Karpas-422 (cell line): ENCODE data around the gene OLIG1. TPM values are rescaled to one million over a fixed set of nuclear protein-coding genes. Genes with fewer than 3 reads are reported as not detected.

Source experiments
- DNase-seq: peaks from one replicate; pipeline ENCODE4 v3.0.0-alpha.2; 2015
- H2AFZ ChIP-seq: fragments of 200-600 bp; sonication (generic); 2 replicates; pipeline ENCODE4 v1.6.1; 2014; ENCODE audit warnings: antibody characterized with exemption, low read length, mixed read lengths
- H3K27ac ChIP-seq: fragments of 200-600 bp; sonication (generic); 2 replicates; pipeline ENCODE4 v1.5.1; 2014; ENCODE audit warnings: mild to moderate bottlenecking, low read length, moderate library complexity
- H3K27me3 ChIP-seq: fragments of 200-600 bp; sonication (generic); 2 replicates; pipeline ENCODE4 v1.6.1; 2014; ENCODE audit warnings: low read length, mixed read lengths
- H3K36me3 ChIP-seq: fragments of 200-600 bp; sonication (generic); 2 replicates; pipeline ENCODE4 v1.6.1; 2014; ENCODE audit warnings: low read length, mixed read lengths; ENCODE audit not compliant: insufficient read depth
- H3K4me1 ChIP-seq: fragments of 200-600 bp; sonication (generic); 2 replicates; pipeline ENCODE4 v1.6.1; 2014; ENCODE audit warnings: mild to moderate bottlenecking, low read length, mixed read lengths
- H3K4me2 ChIP-seq: fragments of 200-600 bp; sonication (generic); 2 replicates; pipeline ENCODE4 v1.6.1; 2014; ENCODE audit warnings: low read length, low read depth, mild to moderate bottlenecking; ENCODE audit not compliant: poor library complexity, severe bottlenecking
- H3K4me3 ChIP-seq: fragments of 200-600 bp; sonication (generic); 2 replicates; pipeline ENCODE4 v1.5.1; 2014; ENCODE audit warnings: mild to moderate bottlenecking, antibody characterized with exemption, low read length, mixed read lengths
- H3K79me2 ChIP-seq: fragments of 200-600 bp; sonication (generic); 2 replicates; pipeline ENCODE4 v1.6.1; 2014; ENCODE audit warnings: mild to moderate bottlenecking, low read length, mixed read lengths
- H3K9ac ChIP-seq: fragments of 200-600 bp; sonication (generic); 2 replicates; pipeline ENCODE4 v1.6.0; 2014; ENCODE audit warnings: low read length
- H3K9me2 ChIP-seq: fragments of 200-600 bp; sonication (generic), shearing (Covaris generic); replicated peaks from 2 replicates; pipeline ENCODE4 v1.6.0; 2014; ENCODE audit warnings: mild to moderate bottlenecking, low read length, moderate library complexity; ENCODE audit not compliant: insufficient read depth
- H3K9me3 ChIP-seq: fragments of 300-700, 200-600 bp; sonication (generic); 2 replicates; pipeline ENCODE4 v1.6.1; 2014; ENCODE audit warnings: low read length, mixed read lengths
- H4K20me1 ChIP-seq: fragments of 200-600 bp; sonication (generic); 2 replicates; pipeline ENCODE4 v1.6.1; 2014; ENCODE audit warnings: mild to moderate bottlenecking, antibody characterized with exemption, low read length, low read depth; ENCODE audit not compliant: insufficient read depth
- total RNA-seq: library from RNA; depleted of rRNA; stranded (reverse); fragments of >200 nt; shearing (Covaris generic); gene quantifications from 2 replicates; pipeline ENCODE4 v1.2.3, GENCODE V29; 2014; ENCODE audit warnings: low replicate concordance

The OLIG1 gene
- total RNA-seq, 1 experiment from 2014 or later: not detected

GRCh38 chr21:33069645-33069993 lies 322 bp upstream of the OLIG1 start:
- DNase-seq: no peak
- Histone ChIP-seq H3K27me3 (no peaks in the 10 kb centered on the region; the same call in 1 of the 2 replicates), H4K20me1 (no peaks in the 10 kb centered on the region), H2AFZ (no peak overlapping the region), H3K4me3 (no peak overlapping the region), H3K9me2 (no peaks in the 10 kb centered on the region), H3K9me3 (peaks cover 4% of the 10 kb centered on the region), H3K79me2 (no peaks in the 10 kb centered on the region), H3K4me2 (no peak overlapping the region), H3K36me3 (no peaks in the 10 kb centered on the region), H3K9ac (no peak overlapping the region), H3K4me1 (peaks cover 18% of the 10 kb centered on the region), H3K27ac (no peak overlapping the region)

GRCh38 chr21:33070744-33070997 lies 730 bp downstream of the OLIG1 start:
- no peaks in the 10 kb centered on the region for H4K20me1 ChIP-seq
- H3K36me3 ChIP-seq: no peaks in the 10 kb centered on the region
- no peak overlapping the region for H3K4me3 ChIP-seq
- no peaks in the 10 kb centered on the region for H3K9me2 ChIP-seq
- no peaks in the 10 kb centered on the region; the same call in 1 of the 2 replicates for H3K27me3 ChIP-seq
- peaks cover 4% of the 10 kb centered on the region for H3K9me3 ChIP-seq
- no peak for DNase-seq
- H3K79me2 ChIP-seq: no peaks in the 10 kb centered on the region
- no peak overlapping the region for H3K27ac ChIP-seq
- no peak overlapping the region for H2AFZ ChIP-seq
- H3K4me2 ChIP-seq: no peak overlapping the region
- H3K4me1 ChIP-seq: peaks cover 18% of the 10 kb centered on the region
- no peak overlapping the region for H3K9ac ChIP-seq

- Histone ChIP-seq H3K4me1 (peaks cover 18% of the 10 kb centered on the region), H3K9me3 (peaks cover 4% of the 10 kb centered on the region), H3K27ac (no peak overlapping the region), H3K79me2 (no peaks in the 10 kb centered on the region), H4K20me1 (no peaks in the 10 kb centered on the region), H3K9ac (no peak overlapping the region), H3K36me3 (no peaks in the 10 kb centered on the region), H3K9me2 (no peaks in the 10 kb centered on the region), H3K4me3 (no peak overlapping the region), H3K27me3 (no peaks in the 10 kb centered on the region; the same call in 1 of the 2 replicates), H2AFZ (no peak overlapping the region), H3K4me2 (no peak overlapping the region)
- no peak for DNase-seq
Measured at GRCh38 chr21:33070998-33071769, 1.2 kb downstream of the OLIG1 start.

GRCh38 chr21:33071770-33072306 lies 1.9 kb downstream of the OLIG1 start:
- Histone ChIP-seq H3K4me2 (no peak overlapping the region), H4K20me1 (no peaks in the 10 kb centered on the region), H3K27ac (no peak overlapping the region), H3K9me3 (peaks cover 4% of the 10 kb centered on the region), H3K79me2 (no peaks in the 10 kb centered on the region), H3K36me3 (no peaks in the 10 kb centered on the region), H2AFZ (no peak overlapping the region), H3K9ac (no peak overlapping the region), H3K27me3 (no peaks in the 10 kb centered on the region; the same call in 1 of the 2 replicates), H3K9me2 (no peaks in the 10 kb centered on the region), H3K4me3 (no peak overlapping the region), H3K4me1 (peaks cover 11% of the 10 kb centered on the region)
- DNase-seq: no peak

- DNase-seq: no peak
- Histone ChIP-seq H3K4me3 (no peak overlapping the region), H3K9me3 (peaks cover 4% of the 10 kb centered on the region), H3K9me2 (no peaks in the 10 kb centered on the region), H3K36me3 (no peaks in the 10 kb centered on the region), H3K9ac (no peak overlapping the region), H3K79me2 (no peaks in the 10 kb centered on the region), H3K4me1 (peaks cover 1% of the 10 kb centered on the region; the same call in 1 of the 2 replicates), H3K27me3 (no peaks in the 10 kb centered on the region), H3K27ac (no peak overlapping the region), H2AFZ (no peak overlapping the region), H4K20me1 (no peaks in the 10 kb centered on the region), H3K4me2 (no peak overlapping the region)
Measured at GRCh38 chr21:33073636-33074035, 3.7 kb downstream of the OLIG1 start.

- Histone ChIP-seq H3K9me3 (no peaks in the 10 kb centered on the region), H3K79me2 (no peaks in the 10 kb centered on the region), H3K27ac (no peak overlapping the region), H2AFZ (no peak overlapping the region), H3K36me3 (no peaks in the 10 kb centered on the region), H3K27me3 (no peaks in the 10 kb centered on the region), H3K4me1 (peaks cover 12% of the 10 kb centered on the region), H3K4me3 (no peak overlapping the region), H3K9me2 (no peaks in the 10 kb centered on the region), H4K20me1 (no peaks in the 10 kb centered on the region), H3K4me2 (no peak overlapping the region), H3K9ac (no peak overlapping the region)
- DNase-seq: no peak
Measured at GRCh38 chr21:33075128-33075527, 5.2 kb downstream of the OLIG1 start.

- Histone ChIP-seq H3K36me3 (no peaks in the 10 kb centered on the region), H3K27me3 (no peaks in the 10 kb centered on the region), H3K9ac (no peak overlapping the region), H3K9me2 (no peaks in the 10 kb centered on the region), H3K4me1 (peaks cover 12% of the 10 kb centered on the region), H2AFZ (no peak overlapping the region), H3K4me3 (no peak overlapping the region), H3K79me2 (no peaks in the 10 kb centered on the region), H3K4me2 (no peak overlapping the region), H3K9me3 (no peaks in the 10 kb centered on the region), H3K27ac (no peak overlapping the region), H4K20me1 (no peaks in the 10 kb centered on the region)
- DNase-seq: no peak
Measured at GRCh38 chr21:33075596-33076195, 5.8 kb downstream of the OLIG1 start.

- DNase-seq: no peak
- H2AFZ ChIP-seq: no peak overlapping the region
Measured at GRCh38 chr21:33076600-33077329, 6.8 kb downstream of the OLIG1 start.

More at GRCh38 chr21:33076600-33077329, 6.8 kb downstream of the OLIG1 start:
- Histone ChIP-seq H4K20me1 (no peaks in the 10 kb centered on the region), H3K4me2 (no peak overlapping the region), H3K4me1 (peaks cover 12% of the 10 kb centered on the region), H3K9me3 (no peaks in the 10 kb centered on the region), H3K79me2 (no peaks in the 10 kb centered on the region), H3K27ac (no peak overlapping the region), H3K9ac (no peak overlapping the region), H3K4me3 (no peak overlapping the region), H3K36me3 (no peaks in the 10 kb centered on the region), H3K27me3 (no peaks in the 10 kb centered on the region), H3K9me2 (no peaks in the 10 kb centered on the region)
